Femur (tissue), 1 donor: ENCODE data around the gene RFNG.
A peak's percentile ranks its signal among the peaks of the same experiment; 100 is the strongest.

ENCODE experiments used
- DNase-seq: peaks from one replicate; pipeline ENCODE4 v3.0.0-alpha.2; 2017

RFNG gene

DNA sequence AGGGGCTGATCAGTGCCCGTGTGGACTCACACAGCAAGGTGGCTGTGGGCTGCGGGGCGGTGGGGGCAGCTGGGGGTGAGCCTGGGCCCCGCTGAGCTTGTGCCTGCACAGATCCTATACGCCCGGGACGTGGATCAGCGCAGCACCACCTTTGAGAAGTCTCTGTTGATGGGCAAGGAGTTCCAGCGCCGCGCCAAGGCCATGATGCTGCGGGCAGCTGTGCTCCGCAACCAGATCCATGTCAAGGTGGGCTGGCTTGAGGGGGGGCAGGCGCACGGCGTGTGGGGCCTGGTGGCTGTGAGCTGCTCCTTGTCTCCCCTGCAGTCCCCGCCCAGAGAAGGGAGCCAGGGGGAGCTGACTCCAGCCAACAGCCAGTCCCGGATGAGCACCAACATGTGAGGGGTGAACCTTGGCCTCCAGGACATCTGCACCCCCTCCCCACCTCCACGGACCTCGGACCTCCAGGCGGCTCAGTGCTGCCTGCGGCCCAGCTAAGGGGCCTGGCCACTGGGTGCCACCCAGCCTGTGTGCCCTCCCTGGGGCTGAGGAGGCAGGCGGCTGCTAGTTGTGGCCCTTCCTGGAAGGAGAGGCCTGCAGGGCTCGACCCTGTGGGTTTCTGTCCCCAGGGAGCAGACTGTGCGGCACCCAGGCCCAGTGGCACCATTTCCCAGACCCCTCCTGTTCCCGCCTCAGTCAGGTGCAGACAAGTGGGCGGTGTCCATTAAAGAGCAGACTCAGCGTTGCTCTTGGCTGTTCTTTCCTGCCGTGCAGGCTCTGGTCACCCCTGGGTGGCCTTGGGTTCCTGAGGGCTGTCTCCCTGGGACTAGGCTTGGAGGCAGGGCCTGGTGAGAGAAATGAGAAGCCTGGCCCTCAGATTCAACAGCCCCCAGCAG, 5.4 kb upstream of the RFNG start:
- peak; percentile 23 for DNase-seq

GRCh38 chr17:82055965-82056728, 4.5 kb upstream of the RFNG start:
- DNase-seq = peak; percentile 20

DNA sequence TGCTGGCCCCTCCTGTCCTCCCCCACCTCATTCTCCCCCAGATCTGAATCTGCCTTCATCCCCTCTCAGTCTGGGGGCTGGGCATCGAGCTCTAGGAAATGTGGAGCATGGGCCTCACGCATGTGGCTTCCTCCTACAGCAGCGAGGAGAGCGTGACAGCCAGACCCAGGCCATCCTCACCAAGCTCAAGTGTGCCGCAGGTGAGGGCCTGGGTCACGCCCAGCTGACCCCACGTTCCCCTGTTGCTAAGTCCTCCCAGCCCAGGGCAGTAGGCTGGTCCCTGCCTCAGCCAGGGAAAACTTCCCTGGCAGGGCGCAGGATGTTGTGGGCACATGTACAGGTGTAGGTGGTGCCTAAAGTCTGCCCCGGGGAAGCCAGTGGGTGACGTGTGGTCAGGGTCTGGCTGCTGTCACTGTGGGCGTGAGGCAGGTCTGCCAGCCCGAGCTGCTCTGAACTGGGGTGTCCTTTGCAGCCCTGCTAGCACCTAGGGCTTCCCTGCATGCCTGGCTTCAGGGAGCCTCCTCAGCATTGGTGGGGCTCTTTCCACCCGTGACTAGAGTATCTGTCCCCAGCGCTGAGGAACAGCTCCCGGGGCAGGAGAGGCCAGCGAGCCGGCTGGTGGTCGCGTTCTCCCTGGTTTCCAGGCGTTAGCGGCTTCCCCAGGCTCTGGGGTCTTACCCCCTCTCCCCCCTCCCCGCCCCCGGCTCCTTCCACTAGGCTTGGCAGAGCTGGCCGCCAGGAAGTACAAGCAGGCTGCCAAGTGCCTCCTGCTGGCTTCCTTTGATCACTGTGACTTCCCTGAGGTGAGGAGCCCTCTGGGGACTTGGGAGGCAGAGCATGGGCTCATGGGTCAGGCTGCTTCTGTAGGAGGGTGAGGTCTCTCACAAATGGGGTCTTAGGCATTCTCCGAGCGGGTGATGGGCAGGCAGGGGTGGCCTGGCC, 3.7 kb upstream of the RFNG start:
- peak; percentile 16 for DNase-seq

- DNase-seq = peak; percentile 27
Measured at GRCh38 chr17:82054351-82055022, 2.9 kb upstream of the RFNG start.

DNA sequence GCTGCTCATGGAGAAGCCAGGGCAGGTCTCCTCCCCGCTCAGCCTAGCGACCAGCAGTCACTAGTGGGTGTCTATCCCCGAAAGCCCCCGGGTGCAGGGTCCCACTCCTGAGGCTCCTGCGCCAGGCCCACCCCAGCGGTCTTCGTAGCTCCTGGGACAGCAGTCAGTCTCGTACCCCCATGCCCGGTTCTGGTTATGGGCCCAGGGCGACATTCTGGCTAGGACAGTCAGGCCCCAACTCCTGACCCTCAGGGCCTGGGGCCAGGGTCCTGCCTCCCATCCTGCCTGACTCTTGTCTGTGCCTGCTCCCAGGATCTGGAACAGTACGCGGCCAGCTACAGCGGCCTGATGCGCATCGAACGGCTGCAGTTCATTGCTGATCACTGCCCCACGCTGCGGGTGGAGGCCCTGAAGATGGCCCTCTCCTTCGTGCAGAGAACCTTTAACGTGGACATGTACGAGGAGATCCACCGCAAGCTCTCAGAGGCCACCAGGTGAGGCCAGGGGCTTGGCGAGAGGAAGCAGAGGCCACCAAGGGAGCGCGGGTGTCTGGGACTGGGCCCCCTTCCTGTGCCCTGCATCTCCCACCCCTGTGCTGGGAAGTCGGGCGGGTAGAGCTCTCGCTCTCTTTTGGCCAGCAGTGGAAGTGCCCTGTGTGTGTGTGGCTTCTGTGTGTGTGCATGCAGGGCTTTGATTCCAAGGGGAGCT, 2.1 kb upstream of the RFNG start:
- DNase-seq = peak; percentile 15

DNA sequence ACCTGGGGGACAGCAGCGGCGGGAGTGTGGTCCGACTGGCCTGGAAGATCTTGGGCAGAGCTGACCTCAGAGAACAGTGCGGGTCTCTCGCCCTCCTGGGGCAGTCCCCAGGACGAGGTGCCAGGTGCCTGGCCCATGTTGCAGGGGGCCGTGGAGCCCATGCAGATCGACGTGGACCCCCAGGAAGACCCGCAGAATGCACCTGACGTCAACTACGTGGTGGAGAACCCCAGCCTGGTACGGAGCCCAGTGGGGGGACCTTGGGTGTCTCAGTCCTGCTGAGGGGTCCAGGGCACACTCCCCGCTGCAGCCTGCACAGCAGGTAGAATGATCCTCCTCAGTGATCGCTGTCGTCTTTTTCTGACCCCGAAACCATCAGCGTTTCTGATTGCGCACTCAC, 1.5 kb upstream of the RFNG start:
- DNase-seq = no peak

GRCh38 chr17:82052638-82053059, 1.0 kb upstream of the RFNG start:
- DNase-seq = peak; percentile 18

DNA sequence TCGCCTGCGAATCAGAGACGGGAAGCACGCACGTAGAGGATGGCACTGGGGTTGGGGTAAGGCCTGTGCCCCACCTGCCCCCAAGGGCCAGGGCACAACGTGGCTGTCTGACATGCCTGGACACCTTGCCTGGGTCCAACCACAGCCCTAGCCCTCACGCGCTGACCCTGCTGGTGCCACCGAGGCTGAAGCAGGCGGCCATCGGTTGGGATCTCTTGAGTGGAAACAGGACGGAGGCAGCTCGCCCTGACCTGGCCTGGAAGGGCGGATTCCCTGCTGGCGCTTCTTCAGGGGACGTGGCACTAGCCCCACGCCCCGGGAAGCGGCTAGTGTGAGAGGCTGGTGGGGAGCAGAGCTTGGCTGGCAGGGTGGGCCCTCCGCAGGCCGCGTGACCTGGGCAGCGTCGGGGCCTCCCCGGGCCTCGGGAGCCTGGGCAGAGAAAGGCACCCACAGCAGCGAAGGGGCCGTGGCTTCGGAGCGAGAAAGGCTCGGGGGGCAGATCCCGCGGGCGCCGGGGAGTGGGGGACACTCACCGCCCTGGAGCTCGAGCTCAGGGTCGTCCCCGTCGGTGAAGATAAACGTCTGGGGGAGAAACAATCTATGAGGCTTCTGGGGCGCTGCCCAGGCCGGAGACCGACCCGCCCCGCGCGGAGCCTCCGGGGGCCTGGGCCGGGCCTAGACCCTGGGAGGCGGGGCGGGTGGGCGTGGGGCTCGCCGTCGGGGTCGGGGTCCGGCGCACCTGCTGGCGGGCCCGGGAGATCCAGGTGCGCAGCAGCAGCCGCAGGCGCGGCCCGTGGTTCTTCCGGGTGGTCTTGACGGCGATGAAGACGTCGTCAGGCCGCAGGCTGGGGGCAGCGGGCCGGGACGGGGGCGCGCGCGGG, 610 bp downstream of the RFNG start:
- DNase-seq = peak; percentile 40

GRCh38 chr17:82050152-82050760, 1.4 kb downstream of the RFNG start:
- peak; percentile 25 for DNase-seq

- DNase-seq = peak; percentile 17
Measured at GRCh38 chr17:82049521-82049971, 2.1 kb downstream of the RFNG start.

- DNase-seq = peak; percentile 17
Measured at GRCh38 chr17:82049106-82049505, 2.5 kb downstream of the RFNG start.

DNA sequence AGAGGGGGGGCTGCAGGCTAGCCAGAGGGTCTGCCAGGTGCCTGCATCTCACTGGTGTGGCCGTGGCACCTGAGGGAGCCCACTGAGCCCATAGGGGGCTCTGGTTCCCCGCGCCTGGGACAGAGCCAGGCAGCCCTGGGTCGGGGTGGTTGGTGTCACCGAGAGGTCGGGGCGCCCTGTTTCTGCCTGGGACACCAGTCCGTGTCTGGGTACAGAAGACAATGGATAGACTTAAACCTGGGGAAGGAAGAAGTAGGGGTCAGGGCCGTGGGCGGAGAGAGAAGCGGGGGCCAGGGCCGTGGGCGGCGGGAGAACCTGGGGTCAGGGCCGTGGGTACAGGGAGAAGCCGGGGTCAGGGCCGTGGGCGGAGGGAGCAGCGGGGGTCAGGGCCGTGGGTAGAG, 3.0 kb downstream of the RFNG start:
- peak; percentile 16 for DNase-seq

- DNase-seq = no peak
Measured at GRCh38 chr17:82047914-82048570, 3.6 kb downstream of the RFNG start.

- DNase-seq = no peak
Measured at GRCh38 chr17:82047379-82047778, 4.2 kb downstream of the RFNG start.

GRCh38 chr17:82046903-82047302, 4.7 kb downstream of the RFNG start:
- no peak for DNase-seq

DNA sequence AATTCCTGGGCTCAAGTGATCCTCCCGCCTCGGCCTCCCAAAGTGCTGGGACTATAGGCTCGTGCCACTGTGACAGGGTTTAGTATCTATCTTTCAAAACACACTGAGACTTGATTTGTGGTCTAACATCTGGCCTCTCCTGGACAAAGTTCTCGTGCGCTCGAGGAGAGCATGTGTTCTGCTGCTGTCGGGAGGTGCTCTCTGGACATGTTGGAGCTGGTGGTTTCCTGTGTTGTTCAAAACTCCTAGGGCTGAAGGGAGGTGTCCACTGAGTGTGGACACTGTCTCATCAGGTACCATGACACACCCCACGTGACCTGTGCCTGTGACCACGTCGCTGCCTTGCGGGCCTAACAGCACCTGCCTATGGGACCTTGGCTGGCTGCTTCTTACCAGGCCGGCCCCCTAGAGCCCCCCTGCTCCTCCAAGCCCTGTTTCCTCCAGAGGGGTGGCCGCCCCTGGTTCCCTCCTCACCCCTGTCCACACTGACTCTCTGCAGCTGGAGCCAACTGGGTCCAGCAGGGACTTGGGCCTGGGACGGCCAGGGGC, 5.6 kb downstream of the RFNG start:
- DNase-seq = no peak

- no peak for DNase-seq
Measured at GRCh38 chr17:82043507-82043906, 8.1 kb downstream of the RFNG start.

GRCh38 chr17:82042649-82043048, 9.0 kb downstream of the RFNG start:
- no peak for DNase-seq
